Measurements from ENCODE around the gene DNAI1.
"Not testable (repeated sequence)": the region's sequence is repeated elsewhere in the genome, so short reads cannot be mapped to it uniquely, and the experiment has no call there.

The DNAI1 gene

GRCh38 chr9:34513567-34514214, 55.1 kb downstream of the DNAI1 start:
- DNase-seq (ENCODE audit: low spot score), result no peak

- DNase-seq (ENCODE audit: low spot score), result no peak
Observed at GRCh38 chr9:34514401-34514800, 55.8 kb downstream of the DNAI1 start.

GRCh38 chr9:34514816-34515215, 56.2 kb downstream of the DNAI1 start:
- DNase-seq (ENCODE audit: low spot score), result no peak

GRCh38 chr9:34515959-34516358, 57.4 kb downstream of the DNAI1 start:
- DNase-seq (ENCODE audit: low spot score), result no peak

GRCh38 chr9:34517185-34517584, 58.6 kb downstream of the DNAI1 start:
- DNase-seq (ENCODE audit: low spot score), result no peak

- no peak for DNase-seq (ENCODE audit: low spot score)
Observed at GRCh38 chr9:34518110-34518616, 59.6 kb downstream of the DNAI1 start.

GRCh38 chr9:34518896-34519295, 60.3 kb downstream of the DNAI1 start:
- no peak for DNase-seq (ENCODE audit: low spot score)

GRCh38 chr9:34519321-34520020, 60.9 kb downstream of the DNAI1 start:
- DNase-seq (ENCODE audit: low spot score), result no peak

GRCh38 chr9:34520096-34520495, 61.5 kb downstream of the DNAI1 start:
- DNase-seq (ENCODE audit: low spot score), result no peak

- no peak for DNase-seq (ENCODE audit: low spot score)
Observed at GRCh38 chr9:34520505-34521385, 62.1 kb downstream of the DNAI1 start.

- DNase-seq (ENCODE audit: low spot score), result no peak
Observed at GRCh38 chr9:34521406-34522045, 62.9 kb downstream of the DNAI1 start.

GRCh38 chr9:34522091-34522887, 63.7 kb downstream of the DNAI1 start:
- no peak for DNase-seq (ENCODE audit: low spot score)

- DNase-seq (ENCODE audit: low spot score), result peak; percentile 87
Observed at GRCh38 chr9:34522971-34523797, 64.6 kb downstream of the DNAI1 start, which contains the start of gene ENHO. Gene ENHO (minus strand): TSS chr9:34522990. CDS start chr9:34521695, 1,295 bp downstream.

- no peak for DNase-seq (ENCODE audit: low spot score)
Observed at GRCh38 chr9:34524349-34524748, 65.7 kb downstream of the DNAI1 start.

GRCh38 chr9:34526026-34526425, 67.4 kb downstream of the DNAI1 start:
- DNase-seq (ENCODE audit: low spot score), result no peak

GRCh38 chr9:34532041-34532440, 73.4 kb downstream of the DNAI1 start:
- not testable (repeated sequence) for DNase-seq (ENCODE audit: low spot score)

GRCh38 chr9:34536685-34537084, 78.1 kb downstream of the DNAI1 start:
- no peak for DNase-seq (ENCODE audit: low spot score)

GRCh38 chr9:34540827-34541226, 82.2 kb downstream of the DNAI1 start:
- no peak for DNase-seq (ENCODE audit: low spot score)

GRCh38 chr9:34541540-34541939, 82.9 kb downstream of the DNAI1 start:
- no peak for DNase-seq (ENCODE audit: low spot score)

- no peak for DNase-seq (ENCODE audit: low spot score)
Observed at GRCh38 chr9:34544035-34544434, 85.4 kb downstream of the DNAI1 start.

Data from CD4-positive, alpha-beta T cell treated with Interleukin-6 at 100 ng/mL for 8 hours (primary cell).